GM11168 (cell line): ENCODE measurements around the gene ATG13.

Experiments used
- in situ Hi-C: fragments of 300-500 bp; cut with MboI; formaldehyde crosslinking; loops from one replicate; pipeline ENCODE4 v1.12.0; 2022; ENCODE audit warnings: low sequenced_read_pairs; ENCODE audit not compliant: unreplicated experiment

ATG13 gene

DNA sequence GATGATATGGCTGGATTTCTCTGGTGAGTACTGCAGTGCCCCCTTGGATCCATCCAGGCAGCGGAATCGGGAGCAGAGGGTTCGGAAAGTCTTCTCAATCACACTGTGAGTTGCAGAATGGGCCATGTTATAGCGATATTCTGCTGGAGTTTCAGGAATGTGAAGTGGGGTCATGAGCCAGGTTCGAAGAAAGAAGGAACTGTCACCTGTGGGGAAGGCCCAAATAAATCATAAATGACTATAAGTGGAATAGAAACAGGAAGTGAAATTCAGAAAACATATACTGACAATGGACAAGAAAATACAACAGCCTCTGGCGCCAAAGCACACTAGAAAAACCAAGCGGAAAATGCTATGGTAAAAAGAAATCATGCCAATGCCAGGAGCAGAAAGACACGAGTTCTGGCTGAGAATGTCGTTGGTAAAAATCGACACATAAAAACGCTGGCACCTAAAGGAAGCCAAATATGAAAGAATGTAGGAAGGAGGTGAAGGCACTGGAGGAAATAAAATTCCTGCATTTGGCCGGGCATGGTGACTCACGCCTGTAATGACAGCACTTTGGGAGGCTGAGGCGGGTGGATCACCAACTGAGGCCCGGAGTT, 13.5 kb upstream of the ATG13 start:
- in situ Hi-C loops, result no loop called here

DNA sequence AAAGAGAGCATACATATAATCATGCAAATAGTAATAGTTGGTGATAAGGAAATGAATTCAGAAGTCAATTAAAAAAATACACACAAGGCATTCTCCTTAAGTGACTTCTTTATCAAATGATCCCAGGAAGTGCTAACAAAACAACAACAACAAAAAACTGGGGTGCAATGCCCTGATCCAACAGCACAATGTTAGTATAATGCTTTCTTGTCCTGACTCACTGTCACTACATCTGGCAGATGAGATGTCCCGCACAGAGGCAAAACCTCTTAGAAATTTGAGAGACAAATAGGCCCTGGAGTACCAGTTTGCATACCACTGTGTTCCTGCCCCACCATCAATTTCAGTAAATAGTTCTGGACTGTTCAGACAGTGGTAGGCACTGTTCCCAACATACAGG, 12.6 kb upstream of the ATG13 start:
- in situ Hi-C loops, result no loop called here

DNA sequence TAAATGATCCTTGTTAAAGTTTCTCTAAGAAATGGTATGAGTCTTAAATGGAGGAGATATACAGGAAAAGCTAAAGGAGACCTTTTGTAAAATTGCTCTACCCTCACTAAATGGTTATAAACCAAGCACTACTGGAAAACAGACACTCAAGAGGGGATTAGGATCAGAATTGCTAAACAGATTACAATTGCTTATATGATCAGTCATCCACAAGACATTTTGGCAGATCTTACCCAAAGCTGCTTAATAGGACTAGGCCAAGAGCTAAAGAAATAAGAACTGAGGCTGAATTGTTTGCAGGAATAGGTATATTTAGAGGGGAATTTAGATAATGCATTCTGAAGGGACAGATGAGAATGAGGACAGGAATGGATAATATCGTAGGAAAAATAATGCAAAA, 9.8 kb upstream of the ATG13 start:
- in situ Hi-C loops, result no loop called here

DNA sequence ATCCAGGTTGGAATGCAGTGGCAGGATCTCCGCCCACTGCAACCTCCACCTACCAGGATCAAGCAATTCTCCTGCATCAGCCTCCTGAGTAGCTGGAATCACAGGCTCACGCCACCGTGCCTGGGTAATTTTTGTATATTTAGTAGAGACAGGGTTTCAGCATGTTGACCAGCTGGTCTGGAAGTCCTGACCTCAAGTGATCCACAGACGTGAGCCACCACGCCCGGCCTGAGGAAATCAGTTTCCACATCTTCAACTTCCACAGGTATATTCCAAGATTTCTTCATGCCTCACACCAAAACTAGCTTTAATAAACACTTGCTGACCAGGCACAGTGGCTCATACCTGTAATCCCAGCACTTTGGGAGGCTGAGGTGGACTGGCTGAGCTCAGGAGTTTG, 8.0 kb upstream of the ATG13 start:
- in situ Hi-C loops, result no loop called here

DNA sequence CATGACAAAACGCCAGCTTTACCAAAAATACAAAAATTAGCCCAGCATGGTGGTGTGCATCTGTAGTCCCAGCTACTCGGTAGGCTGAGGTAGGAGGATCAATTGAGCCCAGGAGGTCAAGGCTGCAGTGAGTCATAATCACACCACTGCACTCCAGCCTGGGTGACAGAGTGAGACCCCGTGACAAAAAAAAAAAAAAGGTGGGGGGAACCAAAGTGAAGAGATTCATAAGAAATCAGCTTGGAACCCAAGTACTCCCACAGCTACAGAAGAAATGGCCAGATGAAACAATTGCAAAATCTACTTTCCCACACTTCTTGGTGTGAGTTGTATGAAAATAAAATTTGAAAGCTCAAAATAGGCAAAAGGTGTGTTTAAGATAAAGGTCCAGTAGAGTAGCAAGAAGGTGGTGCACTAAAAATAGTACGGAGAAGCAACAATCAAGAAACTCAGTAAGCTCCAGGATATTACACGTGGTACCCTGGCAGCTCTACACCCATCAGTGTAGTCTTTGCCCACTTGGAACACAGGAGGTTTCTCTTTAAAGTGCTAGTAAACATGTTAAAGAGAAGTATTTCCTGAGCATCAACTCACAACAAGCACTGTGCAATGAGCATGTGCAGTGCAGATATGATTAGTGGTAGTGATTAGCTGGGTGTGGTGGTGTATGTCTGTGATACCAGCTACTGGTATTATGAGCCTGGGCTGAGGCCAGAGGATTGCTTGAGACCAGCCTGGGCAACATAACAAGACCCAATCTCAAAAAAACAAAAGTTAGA, 5.6 kb upstream of the ATG13 start:
- in situ Hi-C loops, result no loop called here

DNA sequence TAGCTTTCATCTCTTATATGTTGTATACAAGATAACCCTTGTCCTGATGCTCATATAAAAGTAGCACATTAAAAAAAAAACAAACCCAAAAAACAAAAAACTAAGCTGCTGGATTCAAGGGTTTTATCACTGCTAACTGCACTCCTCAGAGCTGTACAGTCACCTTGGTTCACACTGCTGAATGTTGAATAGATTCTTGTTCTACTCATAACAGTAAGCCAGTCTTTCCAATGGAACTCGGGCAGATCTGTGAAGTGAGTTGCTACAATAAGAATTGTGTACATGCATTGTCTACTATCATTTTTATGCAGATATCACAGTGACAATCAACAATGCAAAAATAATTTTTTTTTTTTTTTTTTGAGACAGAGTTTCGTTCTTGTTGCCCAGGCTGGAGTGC, 5.0 kb upstream of the ATG13 start:
- in situ Hi-C loops, result no loop called here

DNA sequence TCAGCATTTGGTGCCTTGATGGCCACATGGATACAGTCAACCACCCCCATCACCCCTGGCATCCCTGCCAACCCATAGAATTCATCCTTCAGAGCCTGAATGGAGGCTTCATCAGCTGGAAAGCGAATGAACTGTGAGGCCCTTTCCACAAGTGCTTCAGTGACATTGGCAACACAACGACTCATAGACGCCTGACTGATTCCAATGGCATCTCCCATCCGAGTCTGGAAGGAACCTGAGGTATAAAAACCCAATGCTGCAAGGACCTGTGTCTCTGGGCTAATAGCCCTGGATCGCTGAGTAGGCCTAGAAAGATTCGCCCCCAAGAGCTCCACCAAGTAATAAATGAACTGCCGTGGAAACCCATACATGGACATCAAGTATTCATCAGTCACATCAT, 1.6 kb upstream of the ATG13 start:
- in situ Hi-C loops, result no loop called here

DNA sequence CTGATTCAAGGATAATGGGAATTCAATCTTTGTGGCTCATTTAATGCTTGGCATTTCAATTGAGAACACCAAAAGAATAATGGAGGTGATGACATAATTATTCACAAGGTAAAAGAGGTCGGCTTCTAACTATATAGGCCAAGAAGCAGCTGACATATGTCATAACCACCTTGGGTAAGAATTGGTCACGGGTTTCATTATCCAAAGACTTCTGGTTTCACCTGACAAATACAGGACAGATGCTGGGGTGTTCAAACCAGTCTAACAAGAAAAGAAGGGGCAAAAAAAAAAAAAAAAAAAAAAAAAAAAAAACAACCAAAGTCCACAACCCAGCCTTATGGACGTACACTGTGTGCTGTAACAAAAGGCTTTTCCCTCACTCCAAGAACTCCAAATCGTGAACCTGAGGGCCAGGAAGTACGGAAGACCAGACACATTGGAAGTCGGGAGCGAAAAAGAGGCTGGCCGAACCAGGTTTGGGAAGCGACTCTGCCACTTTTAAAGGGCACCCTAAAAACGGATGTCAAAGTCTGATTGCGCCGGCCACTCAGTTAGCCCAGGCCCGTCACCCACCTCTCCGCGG, 711 bp upstream of the ATG13 start:
- in situ Hi-C loops, result no loop called here

DNA sequence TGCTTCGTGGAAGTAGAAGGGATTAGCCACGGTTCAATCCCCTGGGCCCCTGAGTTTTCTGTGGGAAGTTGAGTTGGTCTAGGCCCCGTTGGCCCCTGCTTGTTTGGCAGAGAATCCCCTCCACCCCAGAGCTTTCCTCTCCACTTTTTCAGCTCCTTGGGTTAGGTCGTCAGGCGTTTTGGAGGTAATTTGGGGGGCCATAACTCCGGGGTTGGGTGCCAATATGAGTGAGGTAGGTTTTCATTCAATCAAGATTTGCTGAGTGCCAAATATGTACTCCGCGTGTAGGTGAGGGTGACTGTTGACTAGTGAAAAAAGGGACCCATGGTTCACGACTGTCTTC, 590 bp downstream of the ATG13 start:
- in situ Hi-C loops, result no loop called here

DNA sequence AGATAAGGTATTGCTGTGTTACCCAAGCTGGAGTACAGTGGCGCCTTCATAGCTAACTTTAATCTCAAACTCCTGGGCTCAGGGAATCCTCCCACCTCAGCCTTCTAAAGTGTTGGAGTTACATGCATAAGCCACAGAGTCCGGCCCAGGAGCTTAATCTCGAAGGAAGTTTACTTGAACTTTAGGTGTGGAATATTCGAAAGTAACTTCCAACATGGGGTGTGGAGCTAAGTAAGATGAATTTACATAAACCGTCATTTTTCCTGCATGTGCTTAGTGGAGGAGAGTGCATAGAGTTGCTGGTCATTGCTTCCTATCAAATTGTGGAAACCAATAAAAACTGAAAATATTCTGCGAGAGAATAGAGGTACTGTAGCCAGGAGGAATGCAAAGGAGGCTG, 1.5 kb downstream of the ATG13 start:
- in situ Hi-C loops, result no loop called here

DNA sequence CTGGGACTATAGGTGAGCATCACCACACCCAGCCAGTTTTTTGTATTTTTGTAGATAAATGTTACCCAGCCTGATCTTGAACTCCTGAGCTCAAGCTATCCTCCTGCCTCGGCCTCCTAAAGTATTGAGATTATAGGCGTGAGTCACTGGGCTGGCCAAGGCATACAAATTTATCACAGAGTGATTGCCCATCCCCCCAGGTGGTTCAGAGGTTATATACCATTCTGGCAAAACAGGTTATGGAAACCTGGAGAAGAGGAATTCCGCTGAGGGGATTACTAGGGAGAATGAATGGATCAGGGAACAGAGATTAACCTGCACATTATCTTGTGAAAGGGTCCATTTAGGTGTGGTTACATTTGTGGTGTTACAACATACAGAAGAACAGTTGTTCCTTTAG, 8.1 kb downstream of the ATG13 start:
- in situ Hi-C loops, result no loop called here

DNA sequence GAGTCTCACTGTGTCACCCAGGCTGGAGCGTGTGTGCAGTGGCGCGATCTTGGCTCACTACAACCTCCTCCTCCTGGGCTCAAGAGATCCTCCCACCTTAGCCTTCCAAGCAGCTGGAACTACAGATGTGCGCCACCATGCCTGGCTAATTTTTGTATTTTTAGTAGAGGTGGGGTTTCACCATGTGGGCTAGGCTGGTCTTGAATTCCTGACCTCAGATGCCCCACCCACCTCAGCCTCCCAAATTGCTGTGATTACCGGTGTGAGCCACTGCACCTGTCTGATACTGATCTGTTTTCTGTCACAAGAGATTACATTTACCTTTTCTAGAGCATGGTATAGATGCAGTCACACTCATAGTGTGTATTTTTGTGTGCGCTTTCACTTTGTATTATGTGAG, 11.6 kb downstream of the ATG13 start:
- in situ Hi-C loops, result no loop called here

DNA sequence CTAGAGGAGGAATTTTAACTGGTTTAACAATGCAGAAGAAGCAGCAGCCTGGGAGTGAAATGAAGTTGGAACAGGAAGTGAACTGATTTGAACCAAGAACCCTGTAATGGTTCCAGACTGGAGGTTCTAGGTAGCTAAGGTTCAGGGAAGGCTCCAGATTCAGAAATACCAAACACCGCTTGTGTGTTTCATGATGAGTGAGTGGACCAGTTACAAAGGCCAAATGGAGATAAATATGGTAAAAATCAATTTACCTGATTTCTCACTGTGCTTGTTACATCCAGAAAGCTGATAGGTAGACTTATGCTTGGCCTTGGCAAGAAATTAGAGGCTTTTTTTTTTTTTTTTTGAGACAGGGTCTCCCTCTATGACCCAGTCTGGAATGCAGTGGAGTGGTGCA, 12.9 kb downstream of the ATG13 start:
- in situ Hi-C loops, result no loop called here

DNA sequence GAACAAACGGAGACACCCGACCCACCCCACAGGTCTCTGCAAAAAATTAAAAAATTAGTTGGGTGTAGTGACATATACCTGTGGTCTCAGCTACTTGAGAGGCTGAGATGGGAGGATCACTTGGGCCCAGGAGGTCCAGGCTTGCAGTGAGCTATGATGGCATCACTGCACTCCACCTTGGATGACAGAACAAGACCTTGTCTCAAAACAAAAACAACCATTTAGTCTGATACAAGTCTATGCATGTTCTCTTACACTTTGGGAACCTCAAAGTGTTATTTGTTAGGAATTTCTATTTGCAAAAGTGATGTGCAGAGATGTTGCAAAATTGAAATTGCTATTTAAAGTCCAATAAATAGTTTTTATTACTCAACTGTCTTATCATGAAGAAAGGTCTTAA, 14.3 kb downstream of the ATG13 start:
- in situ Hi-C loops, result no loop called here

DNA sequence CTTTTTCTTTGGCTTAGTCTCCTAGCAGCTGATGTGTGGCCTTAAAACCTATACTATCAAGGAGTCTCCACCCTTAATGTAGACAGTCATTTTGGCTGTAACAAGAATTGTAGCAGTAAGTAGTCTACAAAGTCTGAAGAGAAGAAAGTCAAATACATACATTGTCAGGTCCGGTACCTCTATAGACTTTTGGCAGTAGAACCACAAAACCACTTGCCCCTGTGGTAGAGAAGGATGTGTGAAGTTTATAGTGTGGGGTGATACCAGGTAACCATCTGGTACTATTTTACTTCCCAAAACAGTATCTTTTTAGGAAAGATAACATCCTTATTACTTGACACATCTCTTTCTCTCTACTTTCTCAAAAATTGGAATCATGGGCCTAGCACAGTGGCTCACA, 15.1 kb downstream of the ATG13 start:
- in situ Hi-C loops, result no loop called here

DNA sequence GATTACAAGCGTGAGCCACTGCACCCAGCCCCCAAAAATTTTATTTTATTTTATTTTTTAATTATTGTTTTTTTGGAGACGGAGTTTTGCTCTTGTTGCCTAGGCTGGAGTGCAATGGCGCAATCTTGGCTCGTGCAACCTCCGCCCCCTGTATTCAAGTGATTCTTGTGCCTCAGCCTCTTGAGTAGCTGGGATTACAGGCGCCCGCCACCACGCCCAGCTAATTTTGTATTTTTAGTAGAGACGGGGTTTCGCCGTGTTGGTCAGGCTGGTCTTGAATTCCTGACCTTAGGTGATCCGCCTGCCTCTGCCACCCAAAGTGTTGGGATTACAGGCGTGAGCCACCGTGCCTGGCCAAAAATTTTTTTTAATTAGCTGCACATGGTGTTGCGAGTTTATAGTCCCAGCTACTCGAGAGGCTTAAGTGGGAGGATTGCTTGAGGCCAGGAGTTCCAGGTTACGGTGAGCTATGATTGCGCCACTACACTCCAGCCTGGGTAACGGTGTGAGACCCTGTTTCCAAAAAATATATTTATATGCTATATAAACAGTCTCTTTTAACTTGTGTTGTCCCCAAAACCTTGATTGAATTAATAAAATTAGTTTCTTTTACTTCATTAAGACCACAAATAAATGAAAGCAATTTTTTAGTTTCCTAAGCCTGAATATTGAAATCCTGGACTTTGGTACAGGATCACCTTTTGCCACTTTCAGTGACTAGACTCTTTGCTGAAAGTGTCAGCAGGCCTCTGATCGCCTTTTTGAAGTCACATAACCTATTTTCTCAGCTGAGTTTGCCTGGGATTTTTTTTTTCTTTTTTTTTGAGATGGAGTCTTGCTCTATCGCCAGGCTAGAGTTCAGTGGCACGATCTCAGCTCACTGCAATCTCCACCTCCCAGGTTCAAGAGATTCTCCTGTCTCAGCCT, 16.2 kb downstream of the ATG13 start:
- in situ Hi-C loops, result no loop called here

DNA sequence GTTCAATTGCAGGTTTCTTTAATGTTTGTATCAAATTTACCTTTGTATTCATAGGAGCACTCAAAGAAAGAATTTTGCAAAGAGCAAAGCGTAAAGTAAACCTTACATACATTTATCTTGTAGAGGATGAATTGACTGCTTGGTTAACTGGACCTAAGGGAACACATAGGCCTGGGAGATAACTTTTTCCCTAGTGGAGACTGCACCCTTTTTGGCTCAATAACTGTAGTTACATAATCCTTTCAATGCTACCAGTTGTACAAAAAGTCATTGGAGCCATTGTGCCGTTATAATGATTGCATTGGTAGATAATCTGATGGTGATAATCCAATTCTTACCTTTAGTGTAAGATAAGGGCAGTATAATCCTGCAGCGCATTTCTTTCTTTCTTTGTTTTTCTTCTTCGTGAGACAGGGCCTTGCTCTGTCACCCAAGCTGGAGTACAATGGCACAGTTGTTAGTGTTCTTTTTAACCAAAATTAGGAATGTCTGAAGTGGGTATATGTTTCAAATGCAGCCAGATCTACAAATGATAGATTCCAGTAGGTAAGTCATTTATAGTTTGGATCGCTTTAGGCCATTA, 18.3 kb downstream of the ATG13 start:
- in situ Hi-C loops, result no loop called here

DNA sequence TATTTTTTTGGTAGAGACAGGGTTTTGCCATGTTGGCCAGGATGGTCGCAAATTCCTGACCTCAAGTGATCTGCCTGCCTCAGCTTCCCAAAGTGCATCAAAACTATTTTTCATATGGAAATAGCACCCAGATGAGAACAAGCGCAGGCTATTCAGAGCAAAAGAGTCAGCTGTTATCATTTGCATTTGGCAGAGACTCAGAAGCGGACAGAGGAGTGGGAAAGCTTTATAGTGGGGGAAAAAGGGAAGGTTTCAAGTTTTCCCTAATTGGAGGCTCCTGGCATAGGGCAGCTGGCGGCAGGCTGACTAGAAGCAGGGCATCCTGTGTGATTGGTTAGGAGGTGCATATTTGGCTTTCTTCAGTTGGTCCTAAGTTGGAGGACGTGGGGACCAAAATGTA, 20.2 kb downstream of the ATG13 start:
- in situ Hi-C loops, result no loop called here

DNA sequence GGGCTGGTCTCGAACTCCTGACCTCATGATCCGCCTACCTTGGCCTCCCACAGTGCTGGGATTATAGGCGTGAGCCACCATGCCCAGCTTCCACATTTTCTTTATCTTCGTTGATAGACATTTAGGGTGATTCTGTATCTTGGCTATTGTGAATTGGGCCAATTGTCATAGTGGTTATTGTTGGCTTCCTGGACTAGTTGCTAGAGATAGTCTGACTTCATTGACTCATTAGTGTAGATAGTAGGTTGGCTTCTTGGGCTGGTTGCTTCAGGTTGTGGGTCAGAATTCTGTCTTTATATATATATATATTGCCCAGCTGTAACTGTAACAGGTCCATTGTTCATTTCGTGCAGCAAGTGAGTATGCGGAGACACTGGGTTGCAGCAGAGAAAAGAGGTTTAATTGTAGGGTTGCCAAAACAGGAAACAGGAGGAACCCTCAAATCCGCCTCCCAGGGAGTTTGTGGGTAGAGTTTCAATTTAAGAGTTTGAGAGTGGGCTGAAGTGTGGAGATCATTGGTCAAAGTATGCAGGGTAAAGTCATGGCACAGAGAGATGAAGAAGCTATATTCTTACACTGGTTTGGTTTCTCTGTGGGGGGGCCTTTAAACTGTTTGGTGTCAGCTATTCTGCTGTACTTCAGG, 22.0 kb downstream of the ATG13 start:
- in situ Hi-C loops, result no loop called here
